Superior temporal gyrus (tissue), 1 donor: ENCODE measurements around the gene JPH3.
"Not testable (repeated sequence)": the region's sequence is repeated elsewhere in the genome, so short reads cannot be mapped to it uniquely, and the experiment has no call there.

Experiments used
- DNase-seq: peaks from one replicate; pipeline ENCODE4 v3.0.0-alpha.2; 2016; ENCODE audit errors: extremely low spot score

JPH3 gene

GRCh38 chr16:87713451-87714229 lies 111.3 kb downstream of the JPH3 start:
- no peak for DNase-seq

- no peak for DNase-seq
Observed at GRCh38 chr16:87715231-87715630, 112.9 kb downstream of the JPH3 start.

GRCh38 chr16:87715658-87716057 lies 113.3 kb downstream of the JPH3 start:
- DNase-seq = no peak

- not testable (repeated sequence) for DNase-seq
Observed at GRCh38 chr16:87718831-87719230, 116.5 kb downstream of the JPH3 start.

GRCh38 chr16:87720446-87720845 lies 118.1 kb downstream of the JPH3 start:
- DNase-seq = no peak

GRCh38 chr16:87721622-87722585 lies 119.6 kb downstream of the JPH3 start:
- no peak for DNase-seq

GRCh38 chr16:87722590-87723225 lies 120.4 kb downstream of the JPH3 start:
- DNase-seq = no peak

GRCh38 chr16:87723226-87723623 lies 120.9 kb downstream of the JPH3 start:
- peak; percentile 95 for DNase-seq

- DNase-seq = no peak
Observed at GRCh38 chr16:87724490-87725291, 122.4 kb downstream of the JPH3 start.

- peak; percentile 31 for DNase-seq
Observed at GRCh38 chr16:87725596-87726235, 123.4 kb downstream of the JPH3 start.

- not testable (repeated sequence) for DNase-seq
Observed at GRCh38 chr16:87726577-87726976, 124.3 kb downstream of the JPH3 start.

GRCh38 chr16:87727346-87727745 lies 125.0 kb downstream of the JPH3 start:
- no peak for DNase-seq

- no peak for DNase-seq
Observed at GRCh38 chr16:87728026-87728425, 125.7 kb downstream of the JPH3 start.

- no peak for DNase-seq
Observed at GRCh38 chr16:87729266-87729954, 127.1 kb downstream of the JPH3 start.

GRCh38 chr16:87731607-87732006 lies 129.3 kb downstream of the JPH3 start:
- DNase-seq = no peak

- DNase-seq = no peak
Observed at GRCh38 chr16:87733190-87733589, 130.9 kb downstream of the JPH3 start.

- DNase-seq = no peak
Observed at GRCh38 chr16:87734644-87735043, 132.3 kb downstream of the JPH3 start.

GRCh38 chr16:87735270-87736007 lies 133.1 kb downstream of the JPH3 start:
- no peak for DNase-seq

GRCh38 chr16:87736008-87736382 lies 133.7 kb downstream of the JPH3 start:
- DNase-seq = no peak

GRCh38 chr16:87739801-87740200 lies 137.5 kb downstream of the JPH3 start:
- no peak for DNase-seq
